ENCODE data around the gene MCUB. TPM values are rescaled to one million over a fixed set of nuclear protein-coding genes. Genes with fewer than 3 reads are reported as not detected.

MCUB gene
- total RNA-seq, 1 donor from 2014 or later, result 37.1 TPM

GRCh38 chr4:109648997-109649575 is 89.0 kb downstream of the MCUB start:
- no peak for DNase-seq (ENCODE audit: low spot score)
- H3K27ac Mint-ChIP-seq, result peak overlapping the region; percentile 82
- intact Hi-C loops (cut with micrococcal nuclease), result loop anchor here (2.0 to 5.0 kb wide), 3 partner anchors 72 to 217 kb away; partner anchors contain the start of genes MCUB and SEC24B
- H3K27me3 Mint-ChIP-seq (ENCODE audit: low read depth), result no peaks in the 10 kb centered on the region
- peak overlapping the region; percentile 53 for H3K4me3 Mint-ChIP-seq (ENCODE audit: low read depth)
- H3K9me3 Mint-ChIP-seq, result peaks cover 18% of the 10 kb centered on the region
- H3K4me1 Mint-ChIP-seq (ENCODE audit: low read depth), result peaks cover 27% of the 10 kb centered on the region
- peaks cover 26% of the 10 kb centered on the region for H3K36me3 Mint-ChIP-seq (ENCODE audit: low read depth)

- no peaks in the 10 kb centered on the region for H3K27me3 Mint-ChIP-seq (ENCODE audit: low read depth)
- H3K27ac Mint-ChIP-seq, result peak overlapping the region; percentile 33
- intact Hi-C loops (cut with micrococcal nuclease), result loop anchor here (2.0 to 5.0 kb wide), 4 partner anchors 73 to 218 kb away; partner anchors contain the start of genes GAR1, MCUB and SEC24B
- H3K4me1 Mint-ChIP-seq (ENCODE audit: low read depth), result peaks cover 30% of the 10 kb centered on the region
- peak; percentile 12 for DNase-seq (ENCODE audit: low spot score)
- H3K9me3 Mint-ChIP-seq, result peaks cover 18% of the 10 kb centered on the region
- peaks cover 26% of the 10 kb centered on the region for H3K36me3 Mint-ChIP-seq (ENCODE audit: low read depth)
- no peak overlapping the region for H3K4me3 Mint-ChIP-seq (ENCODE audit: low read depth)
Observed at GRCh38 chr4:109649872-109650271, 89.8 kb downstream of the MCUB start.

- H3K36me3 Mint-ChIP-seq (ENCODE audit: low read depth), result peaks cover 22% of the 10 kb centered on the region
- peaks cover 11% of the 10 kb centered on the region for H3K4me1 Mint-ChIP-seq (ENCODE audit: low read depth)
- H3K27me3 Mint-ChIP-seq (ENCODE audit: low read depth), result no peaks in the 10 kb centered on the region
- no peak overlapping the region for H3K4me3 Mint-ChIP-seq (ENCODE audit: low read depth)
- no peak overlapping the region for H3K27ac Mint-ChIP-seq
- peaks cover 7% of the 10 kb centered on the region for H3K9me3 Mint-ChIP-seq
- DNase-seq (ENCODE audit: low spot score), result no peak
- intact Hi-C loops (cut with micrococcal nuclease), result no loop called here
Observed at GRCh38 chr4:109655396-109655795, 95.3 kb downstream of the MCUB start.

- Mint-ChIP-seq H3K4me3 (ENCODE audit: low read depth) (no peak overlapping the region), H3K4me1 (ENCODE audit: low read depth) (peaks cover 3% of the 10 kb centered on the region), H3K27ac (no peak overlapping the region), H3K9me3 (no peaks in the 10 kb centered on the region), H3K27me3 (ENCODE audit: low read depth) (no peaks in the 10 kb centered on the region), H3K36me3 (ENCODE audit: low read depth) (peaks cover 6% of the 10 kb centered on the region)
- intact Hi-C loops (cut with micrococcal nuclease), result no loop called here
- no peak for DNase-seq (ENCODE audit: low spot score)
Observed at GRCh38 chr4:109657854-109658418, 97.9 kb downstream of the MCUB start.

- H3K36me3 Mint-ChIP-seq (ENCODE audit: low read depth), result peaks cover 3% of the 10 kb centered on the region
- no peaks in the 10 kb centered on the region for H3K9me3 Mint-ChIP-seq
- intact Hi-C loops (cut with micrococcal nuclease), result no loop called here
- peaks cover 3% of the 10 kb centered on the region for H3K4me1 Mint-ChIP-seq (ENCODE audit: low read depth)
- DNase-seq (ENCODE audit: low spot score), result no peak
- H3K27ac Mint-ChIP-seq, result no peak overlapping the region
- no peak overlapping the region for H3K4me3 Mint-ChIP-seq (ENCODE audit: low read depth)
- H3K27me3 Mint-ChIP-seq (ENCODE audit: low read depth), result no peaks in the 10 kb centered on the region
Observed at GRCh38 chr4:109658871-109659410, 98.9 kb downstream of the MCUB start.

- no peak overlapping the region for H3K27ac Mint-ChIP-seq
- peaks cover 5% of the 10 kb centered on the region for H3K4me1 Mint-ChIP-seq (ENCODE audit: low read depth)
- H3K9me3 Mint-ChIP-seq, result no peaks in the 10 kb centered on the region
- H3K36me3 Mint-ChIP-seq (ENCODE audit: low read depth), result peaks cover 6% of the 10 kb centered on the region
- no peak overlapping the region for H3K4me3 Mint-ChIP-seq (ENCODE audit: low read depth)
- no peaks in the 10 kb centered on the region for H3K27me3 Mint-ChIP-seq (ENCODE audit: low read depth)
- DNase-seq (ENCODE audit: low spot score), result no peak
- intact Hi-C loops (cut with micrococcal nuclease), result no loop called here
Observed at GRCh38 chr4:109662116-109662515, 102.1 kb downstream of the MCUB start.

GRCh38 chr4:109662771-109663170 is 102.7 kb downstream of the MCUB start:
- no peak for DNase-seq (ENCODE audit: low spot score)
- Mint-ChIP-seq H3K4me3 (ENCODE audit: low read depth) (no peak overlapping the region), H3K4me1 (ENCODE audit: low read depth) (peaks cover 6% of the 10 kb centered on the region), H3K27me3 (ENCODE audit: low read depth) (no peaks in the 10 kb centered on the region), H3K36me3 (ENCODE audit: low read depth) (peaks cover 6% of the 10 kb centered on the region), H3K27ac (no peak overlapping the region), H3K9me3 (no peaks in the 10 kb centered on the region)
- intact Hi-C loops (cut with micrococcal nuclease), result no loop called here

- intact Hi-C loops (cut with micrococcal nuclease), result no loop called here
- no peak for DNase-seq (ENCODE audit: low spot score)
- Mint-ChIP-seq H3K4me3 (ENCODE audit: low read depth) (no peak overlapping the region), H3K4me1 (ENCODE audit: low read depth) (peaks cover 13% of the 10 kb centered on the region), H3K36me3 (ENCODE audit: low read depth) (peaks cover 24% of the 10 kb centered on the region), H3K9me3 (peaks cover 10% of the 10 kb centered on the region), H3K27me3 (ENCODE audit: low read depth) (no peaks in the 10 kb centered on the region), H3K27ac (no peak overlapping the region)
Observed at GRCh38 chr4:109665783-109666485, 105.9 kb downstream of the MCUB start.

- intact Hi-C loops (cut with micrococcal nuclease), result no loop called here
- Mint-ChIP-seq H3K4me3 (ENCODE audit: low read depth) (no peak overlapping the region), H3K27ac (peak overlapping the region; percentile 2), H3K9me3 (peaks cover 25% of the 10 kb centered on the region), H3K36me3 (ENCODE audit: low read depth) (peaks cover 57% of the 10 kb centered on the region), H3K27me3 (ENCODE audit: low read depth) (no peaks in the 10 kb centered on the region), H3K4me1 (ENCODE audit: low read depth) (peaks cover 20% of the 10 kb centered on the region)
- DNase-seq (ENCODE audit: low spot score), result no peak
Observed at GRCh38 chr4:109671350-109671749, 111.3 kb downstream of the MCUB start.

- Mint-ChIP-seq H3K27ac (no peak overlapping the region), H3K9me3 (peaks cover 25% of the 10 kb centered on the region), H3K4me1 (ENCODE audit: low read depth) (peaks cover 13% of the 10 kb centered on the region), H3K27me3 (ENCODE audit: low read depth) (no peaks in the 10 kb centered on the region), H3K4me3 (ENCODE audit: low read depth) (no peak overlapping the region), H3K36me3 (ENCODE audit: low read depth) (peaks cover 64% of the 10 kb centered on the region)
- DNase-seq (ENCODE audit: low spot score), result no peak
- intact Hi-C loops (cut with micrococcal nuclease), result no loop called here
Observed at GRCh38 chr4:109672169-109672930, 112.3 kb downstream of the MCUB start.

- H3K27me3 Mint-ChIP-seq (ENCODE audit: low read depth), result no peaks in the 10 kb centered on the region
- intact Hi-C loops (cut with micrococcal nuclease), result no loop called here
Observed at GRCh38 chr4:109673303-109673702, 113.3 kb downstream of the MCUB start.

GRCh38 chr4:109675181-109675580 is 115.1 kb downstream of the MCUB start:
- Mint-ChIP-seq H3K9me3 (peaks cover 20% of the 10 kb centered on the region), H3K36me3 (ENCODE audit: low read depth) (peaks cover 56% of the 10 kb centered on the region), H3K27me3 (ENCODE audit: low read depth) (no peaks in the 10 kb centered on the region), H3K4me1 (ENCODE audit: low read depth) (peaks cover 7% of the 10 kb centered on the region), H3K4me3 (ENCODE audit: low read depth) (no peak overlapping the region), H3K27ac (no peak overlapping the region)
- intact Hi-C loops (cut with micrococcal nuclease), result no loop called here
- no peak for DNase-seq (ENCODE audit: low spot score)

More at GRCh38 chr4:109673303-109673702, 113.3 kb downstream of the MCUB start:
- H3K9me3 Mint-ChIP-seq, result peaks cover 25% of the 10 kb centered on the region
- no peak overlapping the region for H3K4me3 Mint-ChIP-seq (ENCODE audit: low read depth)
- peaks cover 61% of the 10 kb centered on the region for H3K36me3 Mint-ChIP-seq (ENCODE audit: low read depth)
- peaks cover 11% of the 10 kb centered on the region for H3K4me1 Mint-ChIP-seq (ENCODE audit: low read depth)
- DNase-seq (ENCODE audit: low spot score), result no peak
- no peak overlapping the region for H3K27ac Mint-ChIP-seq

All from activated T-helper 2 cell treated with anti-CD3 and anti-CD28 coated beads, Interferon-gamma antibody, Interleukin-2, Interleukin-4, amounts not matched to agents 10 μg/mL and 5 μg/mL and 100 μg/mL, durations not matched to agents 14 hours and 24 hours and 36 hours (primary cell).